IMR-90 (cell line): ENCODE measurements around the gene RASIP1. TPM values are rescaled to one million over a fixed set of nuclear protein-coding genes. Genes with fewer than 3 reads are reported as not detected.

Experiments
- ATAC-seq: fragments of 200-7000 bp; cut with Tn5 transposase; 2 replicates; pipeline ENCODE4 v1.9.1; 2020; ENCODE audit warnings: low read depth, mild to moderate bottlenecking, moderate library complexity
- BruUV-seq: library from RNA; stranded (reverse); fragments of 400-500 nt; replicated peaks from 2 replicates; lab custom pipeline; 2021; lab: Mats Ljungman, UMichigan
- CTCF ChIA-PET: fragments of 300-600 bp; formaldehyde crosslinking; extraction: SDS; loops from one replicate; lab custom pipeline; 2021; ENCODE audit warnings: antibody characterized with exemption; lab: Yijun Ruan, JAX
- POLR2A ChIA-PET: fragments of 300-600 bp; sonication (Branson Sonifier 250); formaldehyde crosslinking; loops from one replicate; lab custom pipeline; 2022; ENCODE audit warnings: antibody characterized with exemption; ENCODE audit not compliant: unreplicated experiment; lab: Charles Lee
- DNase-seq: peaks from one replicate; pipeline ENCODE4 v3.0.0; 2013
- H2AFZ ChIP-seq: replicated peaks from 2 replicates; pipeline ENCODE3; 2013; ENCODE audit warnings: low read length, mild to moderate bottlenecking; ENCODE audit not compliant: poor library complexity
- H2AK5ac ChIP-seq: 2 replicates; pipeline ENCODE4 v1.6.1; 2013; ENCODE audit warnings: low read depth, low read length, inconsistent platforms
- H2AK9ac ChIP-seq: replicated peaks from 2 replicates; pipeline ENCODE3; 2013; ENCODE audit warnings: mild to moderate bottlenecking, low read depth, low read length, moderate library complexity; ENCODE audit not compliant: poor library complexity
- H2BK120ac ChIP-seq: 2 replicates; pipeline ENCODE4 v1.6.1; 2013; ENCODE audit warnings: low read depth, low read length, inconsistent platforms
- H2BK15ac ChIP-seq: 3 replicates; pipeline ENCODE4 v1.6.1; 2013; ENCODE audit warnings: low read depth, low read length, inconsistent platforms
- H2BK20ac ChIP-seq: 2 replicates; pipeline ENCODE4 v1.6.1; 2013; ENCODE audit warnings: low read depth, mild to moderate bottlenecking, inconsistent platforms, low read length, moderate library complexity
- H2BK5ac ChIP-seq: 2 replicates; pipeline ENCODE4 v1.6.1; 2013; ENCODE audit warnings: mild to moderate bottlenecking, low read depth, low read length, inconsistent platforms; ENCODE audit not compliant: poor library complexity, severe bottlenecking
- H3K14ac ChIP-seq: replicated peaks from 2 replicates; pipeline ENCODE4 v1.6.1; 2013; ENCODE audit warnings: low read depth, low read length, inconsistent platforms
- H3K18ac ChIP-seq: 2 replicates; pipeline ENCODE4 v1.6.1; 2013; ENCODE audit warnings: low read depth, low read length, control low read depth
- H3K23ac ChIP-seq: 2 replicates; pipeline ENCODE4 v1.6.1; 2013; ENCODE audit warnings: low read depth, low read length, inconsistent platforms
- H3K27ac ChIP-seq: 2 replicates; pipeline ENCODE4 v1.5.1; 2013; ENCODE audit warnings: mild to moderate bottlenecking, control low read depth, low read length; ENCODE audit not compliant: insufficient read depth
- H3K27me3 ChIP-seq: 2 replicates; pipeline ENCODE4 v1.6.1; 2013; ENCODE audit warnings: low read length; ENCODE audit not compliant: control insufficient read depth, insufficient read depth
- H3K36me3 ChIP-seq: 2 replicates; pipeline ENCODE4 v1.6.1; 2013; ENCODE audit warnings: low read length, mixed read lengths; ENCODE audit not compliant: control insufficient read depth, insufficient read depth
- H3K4ac ChIP-seq: 2 replicates; pipeline ENCODE4 v1.6.1; 2013; ENCODE audit warnings: low read depth, low read length, inconsistent platforms
- H3K4me1 ChIP-seq: 2 replicates; pipeline ENCODE4 v1.6.1; 2013; ENCODE audit warnings: low read length, mixed read lengths; ENCODE audit not compliant: control insufficient read depth, insufficient read depth
- H3K4me2 ChIP-seq: 2 replicates; pipeline ENCODE4 v1.6.1; 2013; ENCODE audit warnings: low read depth, mild to moderate bottlenecking, control low read depth, low read length, moderate library complexity
- H3K4me3 ChIP-seq: 2 replicates; pipeline ENCODE4 v1.5.1; 2013; ENCODE audit warnings: low read depth, mild to moderate bottlenecking, control low read depth, low read length, moderate library complexity; ENCODE audit not compliant: insufficient read depth
- H3K56ac ChIP-seq: 2 replicates; pipeline ENCODE4 v1.6.1; 2013; ENCODE audit warnings: low read length, inconsistent platforms; ENCODE audit not compliant: insufficient read depth; ENCODE audit errors: extremely low read depth
- H3K79me1 ChIP-seq, 2 experiments: 2 replicates each; pipeline ENCODE4 v1.6.1; 2013; ENCODE audit warnings: low read length in 2 of 2, inconsistent platforms in 1 of 2, low read depth in 1 of 2
- H3K9ac ChIP-seq: 2 replicates; pipeline ENCODE4 v1.6.1; 2013; ENCODE audit warnings: low read depth, low read length, control low read depth
- H3K9me1 ChIP-seq: 2 replicates; pipeline ENCODE4 v1.6.1; 2013; ENCODE audit warnings: low read length, inconsistent platforms; ENCODE audit not compliant: insufficient read depth
- H3K9me3 ChIP-seq: 2 replicates; pipeline ENCODE4 v1.6.1; 2013; ENCODE audit warnings: low read length; ENCODE audit not compliant: control insufficient read depth, insufficient read depth
- H4K20me1 ChIP-seq: 2 replicates; pipeline ENCODE4 v1.6.1; 2013; ENCODE audit warnings: low read length, inconsistent platforms; ENCODE audit not compliant: insufficient read depth
- H4K5ac ChIP-seq: 2 replicates; pipeline ENCODE4 v1.6.1; 2013; ENCODE audit warnings: mild to moderate bottlenecking, low read depth, low read length, control low read depth
- H4K8ac ChIP-seq, 2 experiments: 2 replicates each; pipeline ENCODE4 v1.6.1; 2013; ENCODE audit warnings: low read depth in 2 of 2, low read length in 2 of 2, control low read depth in 1 of 2, inconsistent platforms in 1 of 2
- H4K91ac ChIP-seq: 2 replicates; pipeline ENCODE4 v1.6.1; 2013; ENCODE audit warnings: low read depth, low read length, inconsistent platforms; ENCODE audit not compliant: insufficient read depth
- BHLHE40 ChIP-seq: fragments of 150-350 bp; IDR thresholded peaks from 2 replicates; pipeline ENCODE4 v1.6.1; 2016; ENCODE audit warnings: mild to moderate bottlenecking, low read depth, low read length
- CEBPB ChIP-seq: IDR thresholded peaks from 2 replicates; pipeline ENCODE4 v1.6.1; 2012; ENCODE audit warnings: low read depth, low read length, improper control_type of control experiment
- CHD1 ChIP-seq: IDR thresholded peaks from 2 replicates; pipeline ENCODE4 v1.6.1; 2012; ENCODE audit warnings: low read depth, low read length, improper control_type of control experiment
- FOS ChIP-seq: fragments of 150-350 bp; IDR thresholded peaks from 2 replicates; pipeline ENCODE4 v1.6.1; 2016; ENCODE audit warnings: low read depth, low read length
- MAFK ChIP-seq: IDR thresholded peaks from 2 replicates; pipeline ENCODE4 v1.6.1; 2012; ENCODE audit warnings: low read depth, low read length, improper control_type of control experiment
- MAZ ChIP-seq: IDR thresholded peaks from 2 replicates; pipeline ENCODE4 v1.6.1; 2012; ENCODE audit warnings: low read depth, mild to moderate bottlenecking, low read length, improper control_type of control experiment, moderate library complexity, borderline replicate concordance
- MXI1 ChIP-seq: IDR thresholded peaks from 2 replicates; pipeline ENCODE4 v1.6.1; 2012; ENCODE audit warnings: low read depth, mild to moderate bottlenecking, low read length, moderate library complexity, borderline replicate concordance
- NFE2L2 ChIP-seq: fragments of 150-350 bp; IDR thresholded peaks from 2 replicates; pipeline ENCODE4 v1.6.1; 2016; ENCODE audit warnings: low read depth, mild to moderate bottlenecking, low read length
- POLR2A ChIP-seq: IDR thresholded peaks from 2 replicates; pipeline ENCODE4 v1.6.1; 2012; ENCODE audit warnings: mild to moderate bottlenecking, low read depth, low read length
- RAD21 ChIP-seq: IDR thresholded peaks from 2 replicates; pipeline ENCODE4 v1.6.1; 2012; ENCODE audit warnings: low read length, improper control_type of control experiment
- RCOR1 ChIP-seq: IDR thresholded peaks from 2 replicates; pipeline ENCODE4 v1.6.1; 2012; ENCODE audit warnings: mild to moderate bottlenecking, low read length, improper control_type of control experiment; ENCODE audit not compliant: insufficient replicate concordance
- RFX5 ChIP-seq: IDR thresholded peaks from 2 replicates; pipeline ENCODE4 v1.8.0; 2012; ENCODE audit warnings: low read depth, mild to moderate bottlenecking, low read length, moderate library complexity
- SMC3 ChIP-seq: fragments of 150-350 bp; IDR thresholded peaks from 2 replicates; pipeline ENCODE4 v1.6.1; 2016; ENCODE audit warnings: low read depth, mild to moderate bottlenecking, antibody characterized with exemption, low read length, moderate library complexity
- WGBS, 2 experiments: methylation state at CpG; one replicate each; pipeline versions ENCODE4 v1.1.5 to v1.1.7; 2013; ENCODE audit warnings: missing lambda C conversion rate in 2 of 2; ENCODE audit not compliant: insufficient read length in 1 of 2; ENCODE audit errors: extremely low coverage in 2 of 2; 5-methylcytosine and 5-hydroxymethylcytosine counted together
- dilution Hi-C: fragments of 300-500 bp; cut with HindIII; formaldehyde crosslinking; loops from one replicate; pipeline ENCODE4 v1.14.3; 2018; ENCODE audit warnings: low sequenced_read_pairs; ENCODE audit not compliant: unreplicated experiment
- in situ Hi-C: fragments of 300-500 bp; cut with MboI; formaldehyde crosslinking; loops from 3 replicates; pipeline ENCODE4 v1.14.3; 2019; ENCODE audit warnings: low sequenced_read_pairs, inconsistent platforms, mixed read lengths
- intact Hi-C: fragments of 100-400 bp; cut with micrococcal nuclease; formaldehyde crosslinking; loops from 2 replicates; pipeline ENCODE4 v1.10.0; 2022
- polyA plus RNA-seq, 3 experiments: library from polyadenylated mRNA; depleted of rRNA; stranded (reverse); fragments of >200 nt; gene quantifications; 2 replicates each; pipeline ENCODE4 v1.2.3, GENCODE V29; 2012; ENCODE audit warnings: low replicate concordance in 1 of 3
- total RNA-seq: library from RNA; depleted of rRNA; stranded (reverse); fragments of >200 nt; gene quantifications from 2 replicates; pipeline ENCODE4 v1.2.3, GENCODE V29; 2012
- TF ChIP-seq, protein P1 (sequence below): conservative IDR thresholded peaks from 2 replicates; pipeline ENCODE4 v1.5.1; 2012; ENCODE audit warnings: mild to moderate bottlenecking, low read depth, low read length, improper control_type of control experiment
- TF ChIP-seq, protein P2 (sequence below): fragments of 150-350 bp; IDR thresholded peaks from 2 replicates; pipeline ENCODE4 v1.6.1; 2017; ENCODE audit warnings: mild to moderate bottlenecking, antibody characterized with exemption, low read length, low read depth
- TF ChIP-seq, protein P3 (sequence below): fragments of 150-350 bp; IDR thresholded peaks from 2 replicates; pipeline ENCODE4 v1.6.1; 2016; ENCODE audit warnings: low read depth, mild to moderate bottlenecking, low read length, moderate library complexity, borderline replicate concordance

RASIP1 gene
- total and polyA plus RNA-seq, 2 of the 4 experiments (the other 2 are of a cell fraction): 0.18 to 0.51 TPM

DNA sequence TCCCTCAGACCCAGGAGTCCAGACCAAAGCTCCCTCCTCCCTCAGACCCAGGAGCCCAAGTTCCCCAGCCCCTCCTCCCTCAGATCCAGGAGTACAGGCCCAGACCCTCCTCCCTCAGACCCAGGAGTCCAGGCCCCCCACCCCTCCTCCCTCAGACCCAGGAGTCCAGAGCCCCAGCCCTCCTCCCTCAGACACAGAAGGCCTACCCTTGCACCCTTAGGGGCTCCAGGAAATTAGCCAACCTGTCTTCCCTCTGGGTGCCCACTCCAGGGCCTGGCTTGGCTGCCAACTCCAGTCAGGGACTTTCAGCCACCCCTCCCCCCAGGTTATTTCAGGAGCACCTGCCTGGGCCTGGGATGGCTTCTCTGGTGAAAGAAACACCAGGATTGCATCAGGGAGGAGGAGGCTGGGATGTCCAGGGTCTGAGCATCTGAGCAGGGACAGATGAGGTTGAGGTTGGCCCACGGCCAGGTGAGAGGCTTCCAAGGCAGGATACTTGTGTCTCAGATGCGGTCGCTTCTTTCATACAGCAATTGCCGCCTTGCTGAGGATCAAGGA, 14.8 kb upstream of the RASIP1 start, which contains the start of gene FGF21:
TSS of gene FGF21 (plus strand) at position 441 of the 558 bp plus-strand sequence. CDS start 713 bp downstream, outside the sequence.
- H2AFZ ChIP-seq: no peak within 1 kb of the TSS
- H3K4me3 ChIP-seq: no peak within 1 kb of the TSS
- TF ChIP-seq CEBPB (no peak), RCOR1 (no peak), FOS (no peak), BHLHE40 (no peak), SMC3 (no peak), MAZ (no peak), CHD1 (no peak), MAFK (no peak), POLR2A (no peak), NFE2L2 (no peak), MXI1 (no peak), RFX5 (no peak), RAD21 (no peak)
- TF ChIP-seq, protein P1, sequence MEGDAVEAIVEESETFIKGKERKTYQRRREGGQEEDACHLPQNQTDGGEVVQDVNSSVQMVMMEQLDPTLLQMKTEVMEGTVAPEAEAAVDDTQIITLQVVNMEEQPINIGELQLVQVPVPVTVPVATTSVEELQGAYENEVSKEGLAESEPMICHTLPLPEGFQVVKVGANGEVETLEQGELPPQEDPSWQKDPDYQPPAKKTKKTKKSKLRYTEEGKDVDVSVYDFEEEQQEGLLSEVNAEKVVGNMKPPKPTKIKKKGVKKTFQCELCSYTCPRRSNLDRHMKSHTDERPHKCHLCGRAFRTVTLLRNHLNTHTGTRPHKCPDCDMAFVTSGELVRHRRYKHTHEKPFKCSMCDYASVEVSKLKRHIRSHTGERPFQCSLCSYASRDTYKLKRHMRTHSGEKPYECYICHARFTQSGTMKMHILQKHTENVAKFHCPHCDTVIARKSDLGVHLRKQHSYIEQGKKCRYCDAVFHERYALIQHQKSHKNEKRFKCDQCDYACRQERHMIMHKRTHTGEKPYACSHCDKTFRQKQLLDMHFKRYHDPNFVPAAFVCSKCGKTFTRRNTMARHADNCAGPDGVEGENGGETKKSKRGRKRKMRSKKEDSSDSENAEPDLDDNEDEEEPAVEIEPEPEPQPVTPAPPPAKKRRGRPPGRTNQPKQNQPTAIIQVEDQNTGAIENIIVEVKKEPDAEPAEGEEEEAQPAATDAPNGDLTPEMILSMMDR: no peak
- TF ChIP-seq, protein P2, sequence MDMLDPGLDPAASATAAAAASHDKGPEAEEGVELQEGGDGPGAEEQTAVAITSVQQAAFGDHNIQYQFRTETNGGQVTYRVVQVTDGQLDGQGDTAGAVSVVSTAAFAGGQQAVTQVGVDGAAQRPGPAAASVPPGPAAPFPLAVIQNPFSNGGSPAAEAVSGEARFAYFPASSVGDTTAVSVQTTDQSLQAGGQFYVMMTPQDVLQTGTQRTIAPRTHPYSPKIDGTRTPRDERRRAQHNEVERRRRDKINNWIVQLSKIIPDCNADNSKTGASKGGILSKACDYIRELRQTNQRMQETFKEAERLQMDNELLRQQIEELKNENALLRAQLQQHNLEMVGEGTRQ: no peak
- TF ChIP-seq, protein P3, sequence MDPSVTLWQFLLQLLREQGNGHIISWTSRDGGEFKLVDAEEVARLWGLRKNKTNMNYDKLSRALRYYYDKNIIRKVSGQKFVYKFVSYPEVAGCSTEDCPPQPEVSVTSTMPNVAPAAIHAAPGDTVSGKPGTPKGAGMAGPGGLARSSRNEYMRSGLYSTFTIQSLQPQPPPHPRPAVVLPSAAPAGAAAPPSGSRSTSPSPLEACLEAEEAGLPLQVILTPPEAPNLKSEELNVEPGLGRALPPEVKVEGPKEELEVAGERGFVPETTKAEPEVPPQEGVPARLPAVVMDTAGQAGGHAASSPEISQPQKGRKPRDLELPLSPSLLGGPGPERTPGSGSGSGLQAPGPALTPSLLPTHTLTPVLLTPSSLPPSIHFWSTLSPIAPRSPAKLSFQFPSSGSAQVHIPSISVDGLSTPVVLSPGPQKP: no peak
- no peak within 1 kb of the TSS for H3K23ac ChIP-seq
- peaks cover 4% of the 10 kb centered on the region; the same call in 1 of the 2 replicates for H3K4me1 ChIP-seq
- H2AK9ac ChIP-seq: peak within 1 kb of the TSS; percentile 70
- no peak within 1 kb of the TSS for H3K9ac ChIP-seq
- no TSS peak for BruUV-seq
- H3K36me3 ChIP-seq: no peaks in the 10 kb centered on the region
- H3K4ac ChIP-seq: no peak within 1 kb of the TSS
- WGBS, 2 experiments: 100% methylated on average over 1 of the region's 4 CpGs; no CpG with 5 or more reads in 1 of the 2 experiments
- H2BK15ac ChIP-seq: no peak within 1 kb of the TSS
- no peak within 1 kb of the TSS for H3K14ac ChIP-seq
- peaks cover 28% of the 10 kb centered on the region for H3K27me3 ChIP-seq
- DNase-seq (no peak), ATAC-seq (no peak)
- no peaks in the 10 kb centered on the region for H4K20me1 ChIP-seq
- H2BK5ac ChIP-seq: no peak within 1 kb of the TSS
- H3K18ac ChIP-seq: no peak within 1 kb of the TSS
- no peak within 1 kb of the TSS for H3K27ac ChIP-seq
- H3K9me1 ChIP-seq: no peaks in the 10 kb centered on the region
- no peak within 1 kb of the TSS for H2AK5ac ChIP-seq
- ChIA-PET CTCF (no interaction called here), POLR2A (no interaction called here)
- no peak within 1 kb of the TSS for H2BK20ac ChIP-seq
- in situ Hi-C loops (no loop called here), intact Hi-C loops (no loop called here), dilution Hi-C loops (no loop called here)
- H4K91ac ChIP-seq: 0 out of 2 replicates have a peak within 1 kb of the TSS, but pooled peaks have one; percentile 55
- no peak within 1 kb of the TSS for H3K56ac ChIP-seq
- no peaks in the 10 kb centered on the region for H3K9me3 ChIP-seq
- 0 out of 4 replicates have a peak within 1 kb of the TSS, but pooled peaks of 1 of the 2 experiments have one; percentile 25 for H4K8ac ChIP-seq
- no peaks in the 10 kb centered on the region for H3K79me1 ChIP-seq
- H2BK120ac ChIP-seq: no peak within 1 kb of the TSS
- no peak within 1 kb of the TSS for H3K4me2 ChIP-seq
- no peak within 1 kb of the TSS for H4K5ac ChIP-seq
